ENCODE data around the gene CRMP1.

- TF ChIP-seq CTCF (IDR thresholded peaks at IDR 0.05; ENCODE audit: extremely low read depth in 1 of 2, insufficient read depth in 1 of 2, low read depth in 1 of 2, low read length in 2 of 2) = no peak
- TF ChIP-seq EZH2 (IDR thresholded peaks at IDR 0.05; ENCODE audit: borderline replicate concordance, low read depth, low read length, severe bottlenecking) = no peak
- no peak for TF ChIP-seq POLR2AphosphoS5 (IDR thresholded peaks at IDR 0.05; ENCODE audit: insufficient read depth, low read depth, low read length)
- TF ChIP-seq POLR2A (IDR thresholded peaks at IDR 0.05; ENCODE audit: low read depth, low read length) = no peak
- TF ChIP-seq MYC (IDR thresholded peaks at IDR 0.05; ENCODE audit: low read depth, low read length) = no peak
- TF ChIP-seq FOS (IDR thresholded peaks at IDR 0.05; ENCODE audit: borderline replicate concordance, insufficient read depth, low read length) = no peak
- no peak for TF ChIP-seq JUN (IDR thresholded peaks at IDR 0.05; ENCODE audit: borderline replicate concordance, insufficient read depth, insufficient read length, low read depth)
These were observed 92.4 kb downstream of the CRMP1 start for GRCh38 chr4:5800496-5800895.
